Peyer's patch (tissue), 4 donors: ENCODE data around the gene PHEX.

Source experiments
- CTCF ChIP-seq, 6 experiments: fragments of 450-650 bp in 4 of 6; fragments of 200-600 bp in 2 of 6; sonication (generic) in 1 of 6; IDR thresholded peaks; one replicate each; pipeline ENCODE4 v1.5.1; 2017 to 2019; ENCODE audit warnings: antibody characterized with exemption in 6 of 6, mild to moderate bottlenecking in 3 of 6, moderate library complexity in 1 of 6
- POLR2A ChIP-seq, 2 donors: fragments of 450-650 bp; IDR thresholded peaks; one replicate each; pipeline ENCODE4 v1.5.1; 2017; ENCODE audit warnings: antibody characterized with exemption in 2 of 2, mild to moderate bottlenecking in 2 of 2, moderate library complexity in 2 of 2

- no peak for TF ChIP-seq POLR2A (IDR thresholded peaks at IDR 0.05)
- TF ChIP-seq CTCF (IDR thresholded peaks at IDR 0.05) = no peak
These were observed 35.2 kb upstream of the PHEX start for GRCh38 chrX:21996872-21997455.
